ENCODE data around the gene MEF2A.

Gene MEF2A

DNA sequence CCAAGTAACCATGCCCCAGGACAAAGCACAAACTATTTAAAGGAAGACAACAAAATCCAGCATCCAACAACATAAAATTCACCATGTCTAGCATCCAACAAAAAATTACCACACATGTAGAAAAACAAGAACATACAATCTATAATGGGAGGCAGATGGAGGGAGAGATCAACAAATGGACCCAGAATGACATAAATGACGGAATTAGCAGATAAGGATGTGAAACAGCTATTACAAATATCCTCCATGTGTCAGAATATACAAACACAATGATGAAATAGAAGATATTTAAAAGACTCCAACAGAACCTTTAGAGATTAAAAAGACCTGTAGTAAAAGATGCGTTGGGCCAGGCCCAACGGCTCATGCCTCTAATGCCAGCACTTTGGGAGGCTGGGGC lies 156.6 kb downstream of the MEF2A start:
- Histone ChIP-seq H3K9ac (ENCODE audit: low read length) (no peak overlapping the region), H3K4me3 (ENCODE audit: low read depth in 1 of 2, low read length in 2 of 2) (no peak overlapping the region), H3K27ac (ENCODE audit: low read depth, low read length) (no peak overlapping the region), H3K4me1 (ENCODE audit: insufficient read depth, low read length) (peaks cover 7% of the 10 kb centered on the region), H3K9me3 (ENCODE audit: low read length) (no peaks in the 10 kb centered on the region), H3K27me3 (ENCODE audit: control insufficient read depth in 1 of 2, insufficient read depth in 2 of 2, low read length in 2 of 2) (no peaks in the 10 kb centered on the region), H3K36me3 (ENCODE audit: insufficient read depth, low read length) (no peaks in the 10 kb centered on the region)

DNA sequence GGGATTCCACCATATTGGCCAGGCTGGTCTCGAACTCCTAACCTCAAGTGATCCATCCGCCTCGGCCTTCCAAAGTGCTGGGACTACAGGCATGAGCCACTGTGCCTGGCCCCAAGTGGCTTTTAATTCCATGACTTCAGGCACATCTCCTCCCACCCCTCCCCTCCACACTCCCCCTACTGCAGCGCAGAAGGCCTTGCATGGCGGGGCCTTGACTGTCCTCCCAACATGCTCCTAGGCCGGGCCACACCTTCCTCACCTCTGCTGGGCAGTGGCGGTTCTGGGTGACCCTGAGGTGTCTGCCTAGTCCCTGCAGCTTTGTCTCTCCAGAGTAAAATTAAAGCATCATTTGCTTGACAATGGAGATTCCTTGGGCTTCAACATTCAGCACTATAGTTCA lies 160.5 kb downstream of the MEF2A start:
- no peak overlapping the region for H3K9ac ChIP-seq (ENCODE audit: low read length)
- no peaks in the 10 kb centered on the region for H3K9me3 ChIP-seq (ENCODE audit: low read length)
- H3K36me3 ChIP-seq (ENCODE audit: insufficient read depth, low read length) = peaks cover 8% of the 10 kb centered on the region
- no peak overlapping the region for H3K27ac ChIP-seq (ENCODE audit: low read depth, low read length)
- H3K4me3 ChIP-seq (ENCODE audit: low read depth in 1 of 2, low read length in 2 of 2) = no peak overlapping the region
- H3K27me3 ChIP-seq (ENCODE audit: control insufficient read depth in 1 of 2, insufficient read depth in 2 of 2, low read length in 2 of 2) = no peaks in the 10 kb centered on the region
- peaks cover 13% of the 10 kb centered on the region for H3K4me1 ChIP-seq (ENCODE audit: insufficient read depth, low read length)

DNA sequence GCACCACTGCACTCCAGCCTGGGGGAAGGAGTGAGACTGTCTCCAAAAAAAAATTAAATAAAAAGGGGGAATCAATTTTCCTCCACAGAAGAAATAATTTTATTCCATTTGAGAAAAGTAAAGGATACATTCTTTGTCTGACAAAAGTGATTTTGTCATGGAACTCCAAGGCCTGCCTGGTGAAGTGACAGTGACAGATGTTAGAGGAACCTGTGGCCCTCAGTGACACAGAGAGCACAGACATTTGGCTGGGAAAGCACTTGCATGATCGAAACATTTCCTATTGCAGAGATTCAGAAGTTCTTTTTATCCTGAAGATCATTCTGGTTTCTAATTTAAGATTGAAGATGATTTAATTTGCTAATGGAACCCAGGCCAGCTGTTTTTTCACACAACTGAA lies 161.5 kb downstream of the MEF2A start:
- H3K27ac ChIP-seq (ENCODE audit: low read depth, low read length) = no peak overlapping the region
- H3K9ac ChIP-seq (ENCODE audit: low read length) = no peak overlapping the region
- no peak overlapping the region for H3K4me3 ChIP-seq (ENCODE audit: low read depth in 1 of 2, low read length in 2 of 2)
- peaks cover 13% of the 10 kb centered on the region for H3K4me1 ChIP-seq (ENCODE audit: insufficient read depth, low read length)
- H3K36me3 ChIP-seq (ENCODE audit: insufficient read depth, low read length) = peaks cover 8% of the 10 kb centered on the region
- no peaks in the 10 kb centered on the region for H3K27me3 ChIP-seq (ENCODE audit: control insufficient read depth in 1 of 2, insufficient read depth in 2 of 2, low read length in 2 of 2)
- H3K9me3 ChIP-seq (ENCODE audit: low read length) = no peaks in the 10 kb centered on the region

DNA sequence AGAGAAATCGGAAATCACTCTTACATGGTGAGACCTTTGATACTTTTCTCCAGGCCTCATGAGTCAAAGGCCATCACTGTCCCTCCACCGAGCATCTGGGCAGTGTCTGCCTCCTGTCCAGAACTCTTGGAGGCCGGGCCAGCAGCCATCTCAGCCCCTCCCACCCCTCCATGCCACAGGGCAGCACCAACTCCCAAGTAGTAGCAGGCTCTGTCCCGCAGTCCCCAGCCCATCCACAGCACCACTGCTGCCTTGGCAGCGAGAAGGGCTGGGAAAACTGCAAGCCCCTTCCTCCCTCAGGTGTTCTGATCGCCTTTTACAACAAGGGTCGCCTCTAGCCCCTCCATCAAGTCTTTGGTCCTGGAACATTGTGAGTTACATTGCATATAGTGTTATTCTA lies 161.9 kb downstream of the MEF2A start:
- Histone ChIP-seq H3K4me3 (ENCODE audit: low read depth in 1 of 2, low read length in 2 of 2) (no peak overlapping the region), H3K9ac (ENCODE audit: low read length) (no peak overlapping the region), H3K36me3 (ENCODE audit: insufficient read depth, low read length) (peaks cover 8% of the 10 kb centered on the region), H3K4me1 (ENCODE audit: insufficient read depth, low read length) (peaks cover 13% of the 10 kb centered on the region), H3K27ac (ENCODE audit: low read depth, low read length) (no peak overlapping the region), H3K9me3 (ENCODE audit: low read length) (no peaks in the 10 kb centered on the region), H3K27me3 (ENCODE audit: control insufficient read depth in 1 of 2, insufficient read depth in 2 of 2, low read length in 2 of 2) (no peaks in the 10 kb centered on the region)

DNA sequence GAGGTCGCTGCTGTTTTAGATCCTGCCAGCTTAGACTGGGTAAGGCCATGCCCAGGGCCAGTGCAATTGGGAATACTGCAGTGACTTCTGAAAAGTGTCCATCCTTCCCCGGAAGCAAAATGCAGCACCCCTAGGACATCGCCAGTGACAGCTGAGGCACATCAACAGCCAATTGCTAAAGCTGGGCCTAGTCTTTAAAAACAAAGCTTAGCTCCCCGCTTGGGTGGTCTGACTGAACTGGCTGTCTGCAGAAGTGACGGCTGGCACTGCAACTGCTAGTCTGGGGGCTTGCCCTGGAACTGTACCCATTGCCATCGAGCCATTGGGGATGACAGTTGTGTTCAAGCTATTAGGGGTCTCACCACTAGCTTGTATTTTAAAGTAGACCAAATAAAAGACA lies 163.1 kb downstream of the MEF2A start:
- Histone ChIP-seq H3K27ac (ENCODE audit: low read depth, low read length) (no peak overlapping the region), H3K4me1 (ENCODE audit: insufficient read depth, low read length) (peaks cover 13% of the 10 kb centered on the region), H3K4me3 (ENCODE audit: low read depth in 1 of 2, low read length in 2 of 2) (no peak overlapping the region), H3K9me3 (ENCODE audit: low read length) (no peaks in the 10 kb centered on the region), H3K27me3 (ENCODE audit: control insufficient read depth in 1 of 2, insufficient read depth in 2 of 2, low read length in 2 of 2) (no peaks in the 10 kb centered on the region), H3K9ac (ENCODE audit: low read length) (no peak overlapping the region), H3K36me3 (ENCODE audit: insufficient read depth, low read length) (peaks cover 8% of the 10 kb centered on the region)

DNA sequence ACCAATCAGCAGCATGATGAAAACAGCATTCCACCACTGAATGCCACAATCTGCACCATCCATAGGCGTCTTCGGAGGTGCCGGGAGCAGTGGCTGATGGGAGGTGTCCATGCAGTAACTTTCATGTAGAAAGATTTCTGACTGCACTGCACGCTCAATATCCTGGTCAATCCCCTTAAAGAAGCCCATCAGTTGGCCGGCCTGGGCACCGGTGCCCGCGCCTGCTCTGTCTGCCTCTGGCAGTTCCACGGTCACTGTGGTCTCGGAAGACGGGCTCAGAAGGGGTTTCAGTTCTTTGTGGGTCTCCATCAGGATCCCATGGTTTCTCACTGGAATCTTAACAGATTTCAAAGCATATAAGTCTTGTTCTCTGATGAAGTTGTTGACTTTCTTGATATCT lies 163.5 kb downstream of the MEF2A start:
- H3K4me3 ChIP-seq (ENCODE audit: low read depth in 1 of 2, low read length in 2 of 2) = no peak overlapping the region
- H3K27ac ChIP-seq (ENCODE audit: low read depth, low read length) = no peak overlapping the region
- peaks cover 13% of the 10 kb centered on the region for H3K4me1 ChIP-seq (ENCODE audit: insufficient read depth, low read length)
- peaks cover 8% of the 10 kb centered on the region for H3K36me3 ChIP-seq (ENCODE audit: insufficient read depth, low read length)
- H3K9me3 ChIP-seq (ENCODE audit: low read length) = no peaks in the 10 kb centered on the region
- no peak overlapping the region for H3K9ac ChIP-seq (ENCODE audit: low read length)
- H3K27me3 ChIP-seq (ENCODE audit: control insufficient read depth in 1 of 2, insufficient read depth in 2 of 2, low read length in 2 of 2) = no peaks in the 10 kb centered on the region

DNA sequence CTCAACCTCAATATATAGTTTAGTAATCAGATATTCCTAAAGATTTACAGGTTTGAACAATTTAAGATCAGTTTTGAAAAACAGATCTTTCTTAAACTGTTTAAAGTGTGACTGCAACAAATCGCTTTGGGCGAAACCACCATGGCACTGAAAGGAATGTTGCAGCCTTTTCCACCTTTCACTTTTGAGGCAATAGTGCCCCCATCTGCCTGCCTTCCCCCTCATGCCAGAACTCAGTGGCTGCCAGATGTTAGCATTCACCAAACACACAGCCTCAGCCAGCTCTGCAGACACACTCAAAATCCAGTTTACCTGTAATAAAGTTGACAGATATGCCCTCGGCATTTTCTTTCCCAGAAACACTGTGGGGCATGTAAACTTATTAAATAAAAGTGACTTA lies 164.1 kb downstream of the MEF2A start:
- no peak overlapping the region for H3K4me3 ChIP-seq (ENCODE audit: low read depth in 1 of 2, low read length in 2 of 2)
- no peaks in the 10 kb centered on the region for H3K27me3 ChIP-seq (ENCODE audit: control insufficient read depth in 1 of 2, insufficient read depth in 2 of 2, low read length in 2 of 2)
- no peaks in the 10 kb centered on the region for H3K9me3 ChIP-seq (ENCODE audit: low read length)
- H3K27ac ChIP-seq (ENCODE audit: low read depth, low read length) = no peak overlapping the region
- no peak overlapping the region for H3K9ac ChIP-seq (ENCODE audit: low read length)
- H3K4me1 ChIP-seq (ENCODE audit: insufficient read depth, low read length) = peaks cover 13% of the 10 kb centered on the region
- peaks cover 8% of the 10 kb centered on the region for H3K36me3 ChIP-seq (ENCODE audit: insufficient read depth, low read length)

DNA sequence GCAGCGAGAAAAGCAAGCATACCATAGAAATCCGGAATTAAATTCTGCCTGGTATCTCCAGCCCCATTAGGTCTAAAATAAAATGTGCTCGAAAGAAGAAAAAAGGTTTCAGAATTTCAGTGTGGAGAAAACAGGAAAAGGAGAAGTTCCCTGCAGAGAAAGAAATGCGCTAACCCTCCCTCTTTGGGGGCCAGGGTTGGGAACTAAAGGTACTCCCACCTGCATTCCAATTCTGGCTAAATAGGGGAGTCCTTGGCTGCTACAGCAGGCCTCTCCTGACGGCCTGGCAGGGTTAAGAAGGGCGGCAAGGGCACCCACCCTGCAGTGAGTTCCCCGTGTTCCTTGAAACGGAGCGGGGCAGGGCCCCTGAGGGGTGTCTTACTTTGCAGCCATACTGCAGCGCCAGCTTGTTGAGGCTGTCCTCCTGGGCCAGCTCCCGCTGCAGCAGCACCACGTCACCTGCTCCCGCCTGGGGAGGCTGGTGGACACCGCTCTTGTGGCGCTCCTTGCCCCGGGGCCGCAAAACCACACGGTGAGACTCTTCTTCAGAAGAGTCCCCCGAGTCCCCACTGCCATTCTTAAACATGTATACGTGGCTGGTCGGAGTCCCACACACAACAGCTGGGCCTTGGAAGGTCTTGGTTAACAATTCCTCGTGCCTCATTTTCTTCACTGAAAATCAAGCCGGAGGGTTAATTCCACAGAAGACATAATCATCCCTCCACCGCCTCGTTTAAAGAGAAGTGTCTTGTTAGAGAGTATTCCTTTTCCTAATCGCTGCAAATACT lies 165.7 kb downstream of the MEF2A start:
- Histone ChIP-seq H3K9me3 (ENCODE audit: low read length) (no peaks in the 10 kb centered on the region), H3K4me1 (ENCODE audit: insufficient read depth, low read length) (peaks cover 13% of the 10 kb centered on the region), H3K36me3 (ENCODE audit: insufficient read depth, low read length) (peaks cover 8% of the 10 kb centered on the region), H3K27me3 (ENCODE audit: control insufficient read depth in 1 of 2, insufficient read depth in 2 of 2, low read length in 2 of 2) (no peaks in the 10 kb centered on the region), H3K27ac (ENCODE audit: low read depth, low read length) (no peak overlapping the region), H3K4me3 (ENCODE audit: low read depth in 1 of 2, low read length in 2 of 2) (peak overlapping the region in 1 of 2 donors; percentile 65), H3K9ac (ENCODE audit: low read length) (no peak overlapping the region)

DNA sequence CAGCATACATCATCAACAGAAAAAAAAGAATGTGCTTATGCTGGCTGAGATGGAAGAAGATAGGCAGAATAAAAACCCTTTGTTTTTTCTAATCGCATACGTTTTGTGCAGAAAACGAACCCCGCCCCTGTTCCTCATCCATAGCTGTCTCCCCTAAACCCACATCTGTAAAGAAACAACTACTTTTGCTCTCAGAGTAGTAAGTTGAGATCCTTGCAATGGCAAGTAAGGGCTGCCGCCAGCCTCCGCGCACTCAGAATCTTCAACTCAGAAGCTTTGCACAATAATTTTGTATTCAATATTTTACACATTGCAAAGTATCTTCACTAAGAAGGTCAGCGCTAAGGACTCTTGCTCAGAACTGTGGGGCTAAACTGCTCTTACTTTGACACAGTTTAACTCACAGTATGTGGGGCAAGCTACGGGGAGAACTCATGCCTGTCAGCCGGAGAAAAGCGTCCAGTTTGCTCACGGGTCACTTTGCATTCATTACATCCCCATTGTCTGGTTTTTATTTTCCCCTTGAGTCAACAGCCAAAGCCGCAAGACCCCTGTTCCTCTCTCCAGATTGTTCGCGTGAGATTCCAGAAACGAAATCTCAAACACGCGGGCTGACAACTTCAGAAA lies 166.5 kb downstream of the MEF2A start:
- H3K9me3 ChIP-seq (ENCODE audit: low read length) = no peaks in the 10 kb centered on the region
- H3K4me3 ChIP-seq (ENCODE audit: low read depth in 1 of 2, low read length in 2 of 2) = peak overlapping the region; percentile 65 to 86
- H3K27me3 ChIP-seq (ENCODE audit: control insufficient read depth in 1 of 2, insufficient read depth in 2 of 2, low read length in 2 of 2) = no peaks in the 10 kb centered on the region
- H3K36me3 ChIP-seq (ENCODE audit: insufficient read depth, low read length) = peaks cover 8% of the 10 kb centered on the region
- peak overlapping the region; percentile 73 for H3K27ac ChIP-seq (ENCODE audit: low read depth, low read length)
- H3K4me1 ChIP-seq (ENCODE audit: insufficient read depth, low read length) = peaks cover 13% of the 10 kb centered on the region
- H3K9ac ChIP-seq (ENCODE audit: low read length) = peak overlapping the region; percentile 41

DNA sequence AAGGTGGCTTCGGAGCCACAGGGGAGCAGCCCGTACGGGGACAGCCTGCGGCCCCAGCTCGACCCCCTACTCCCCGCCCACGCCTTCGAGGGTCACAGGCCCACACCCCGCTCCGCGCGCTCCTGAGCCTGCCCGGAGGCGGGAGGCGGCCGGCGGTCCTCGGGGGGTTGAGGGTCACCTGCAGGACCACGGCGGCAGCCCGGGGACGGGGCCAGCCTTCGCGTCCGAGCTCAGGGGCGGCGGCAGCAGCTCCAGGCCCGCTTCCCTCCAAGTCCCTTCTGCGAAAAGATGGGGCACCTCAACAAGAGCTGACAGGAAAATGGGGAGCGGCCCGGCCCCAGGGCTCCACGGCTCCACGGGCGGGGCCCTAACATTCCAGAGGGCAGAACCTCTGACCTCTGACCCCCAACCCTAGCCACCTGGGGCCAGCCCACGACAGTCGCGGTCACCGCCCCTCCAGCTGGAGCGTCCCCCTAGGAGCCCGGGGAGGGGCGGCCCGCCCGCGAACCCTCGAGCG lies 167.0 kb downstream of the MEF2A start:
- no peaks in the 10 kb centered on the region for H3K27me3 ChIP-seq (ENCODE audit: control insufficient read depth in 1 of 2, insufficient read depth in 2 of 2, low read length in 2 of 2)
- no peaks in the 10 kb centered on the region for H3K9me3 ChIP-seq (ENCODE audit: low read length)
- peak overlapping the region; percentile 41 for H3K9ac ChIP-seq (ENCODE audit: low read length)
- peak overlapping the region; percentile 73 for H3K27ac ChIP-seq (ENCODE audit: low read depth, low read length)
- H3K4me3 ChIP-seq (ENCODE audit: low read depth in 1 of 2, low read length in 2 of 2) = peak overlapping the region; percentile 65 to 86
- H3K4me1 ChIP-seq (ENCODE audit: insufficient read depth, low read length) = peaks cover 13% of the 10 kb centered on the region
- peaks cover 8% of the 10 kb centered on the region for H3K36me3 ChIP-seq (ENCODE audit: insufficient read depth, low read length)

DNA sequence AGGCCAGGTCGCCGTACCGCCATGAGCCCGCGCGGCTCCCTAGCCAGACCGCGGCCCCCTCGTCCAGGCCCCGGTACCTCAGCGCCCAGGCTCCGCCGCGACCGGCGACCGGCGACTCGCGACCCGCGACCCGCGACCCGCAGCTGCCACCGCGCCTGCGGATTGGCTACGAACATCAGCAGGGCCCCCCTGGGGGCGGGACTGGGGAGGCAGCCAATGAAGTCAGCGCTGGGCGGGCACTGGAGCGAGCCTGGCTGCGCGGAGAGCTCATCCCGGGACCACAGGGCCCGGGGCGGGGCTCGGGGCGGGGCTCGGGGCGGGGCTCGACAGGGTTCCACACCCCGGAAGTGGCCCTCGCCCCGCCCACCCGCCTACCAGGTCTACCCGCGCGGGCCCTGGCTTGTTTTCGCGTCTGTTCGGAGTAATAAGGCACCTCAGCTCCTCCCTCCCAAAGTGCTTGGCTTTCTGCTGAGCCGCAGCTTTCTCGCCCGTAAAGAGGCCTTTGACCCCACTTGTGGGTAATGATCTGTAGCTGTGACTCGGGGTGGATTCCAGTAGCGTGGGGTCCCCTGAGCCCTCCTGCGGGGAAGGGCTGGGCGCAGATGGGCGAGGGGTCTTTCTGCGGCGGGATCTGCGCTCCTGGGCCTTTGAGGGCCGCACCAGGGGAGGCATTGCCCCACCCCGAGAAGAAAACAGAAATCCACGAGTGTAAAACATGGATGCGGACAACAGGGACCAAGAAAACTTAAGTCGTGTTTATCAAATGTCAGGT lies 167.7 kb downstream of the MEF2A start, which contains the start of gene LYSMD4:
Gene LYSMD4 (minus strand): TSS at position 170 of the 772 bp plus-strand sequence. CDS start 1,438 bp downstream, outside the sequence.
- no peaks in the 10 kb centered on the region for H3K27me3 ChIP-seq (ENCODE audit: control insufficient read depth in 1 of 2, insufficient read depth in 2 of 2, low read length in 2 of 2)
- peaks cover 13% of the 10 kb centered on the region for H3K4me1 ChIP-seq (ENCODE audit: insufficient read depth, low read length)
- H3K27ac ChIP-seq (ENCODE audit: low read depth, low read length) = peak within 1 kb of the TSS; percentile 85
- no peaks in the 10 kb centered on the region for H3K9me3 ChIP-seq (ENCODE audit: low read length)
- H3K36me3 ChIP-seq (ENCODE audit: insufficient read depth, low read length) = peaks cover 8% of the 10 kb centered on the region
- H3K9ac ChIP-seq (ENCODE audit: low read length) = peak within 1 kb of the TSS; percentile 41
- peak within 1 kb of the TSS; percentile 69 to 86 for H3K4me3 ChIP-seq (ENCODE audit: low read depth in 1 of 2, low read length in 2 of 2)
